GM18870 (cell line): ENCODE results near the gene STK11.

Source experiments
- ATAC-seq: cut with Tn5 transposase; IDR thresholded peaks from one replicate; pipeline ENCODE4 v1.9.1; 2021; ENCODE audit warnings: moderate library complexity; ENCODE audit not compliant: unreplicated experiment

The STK11 gene, protein sequence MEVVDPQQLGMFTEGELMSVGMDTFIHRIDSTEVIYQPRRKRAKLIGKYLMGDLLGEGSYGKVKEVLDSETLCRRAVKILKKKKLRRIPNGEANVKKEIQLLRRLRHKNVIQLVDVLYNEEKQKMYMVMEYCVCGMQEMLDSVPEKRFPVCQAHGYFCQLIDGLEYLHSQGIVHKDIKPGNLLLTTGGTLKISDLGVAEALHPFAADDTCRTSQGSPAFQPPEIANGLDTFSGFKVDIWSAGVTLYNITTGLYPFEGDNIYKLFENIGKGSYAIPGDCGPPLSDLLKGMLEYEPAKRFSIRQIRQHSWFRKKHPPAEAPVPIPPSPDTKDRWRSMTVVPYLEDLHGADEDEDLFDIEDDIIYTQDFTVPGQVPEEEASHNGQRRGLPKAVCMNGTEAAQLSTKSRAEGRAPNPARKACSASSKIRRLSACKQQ

DNA sequence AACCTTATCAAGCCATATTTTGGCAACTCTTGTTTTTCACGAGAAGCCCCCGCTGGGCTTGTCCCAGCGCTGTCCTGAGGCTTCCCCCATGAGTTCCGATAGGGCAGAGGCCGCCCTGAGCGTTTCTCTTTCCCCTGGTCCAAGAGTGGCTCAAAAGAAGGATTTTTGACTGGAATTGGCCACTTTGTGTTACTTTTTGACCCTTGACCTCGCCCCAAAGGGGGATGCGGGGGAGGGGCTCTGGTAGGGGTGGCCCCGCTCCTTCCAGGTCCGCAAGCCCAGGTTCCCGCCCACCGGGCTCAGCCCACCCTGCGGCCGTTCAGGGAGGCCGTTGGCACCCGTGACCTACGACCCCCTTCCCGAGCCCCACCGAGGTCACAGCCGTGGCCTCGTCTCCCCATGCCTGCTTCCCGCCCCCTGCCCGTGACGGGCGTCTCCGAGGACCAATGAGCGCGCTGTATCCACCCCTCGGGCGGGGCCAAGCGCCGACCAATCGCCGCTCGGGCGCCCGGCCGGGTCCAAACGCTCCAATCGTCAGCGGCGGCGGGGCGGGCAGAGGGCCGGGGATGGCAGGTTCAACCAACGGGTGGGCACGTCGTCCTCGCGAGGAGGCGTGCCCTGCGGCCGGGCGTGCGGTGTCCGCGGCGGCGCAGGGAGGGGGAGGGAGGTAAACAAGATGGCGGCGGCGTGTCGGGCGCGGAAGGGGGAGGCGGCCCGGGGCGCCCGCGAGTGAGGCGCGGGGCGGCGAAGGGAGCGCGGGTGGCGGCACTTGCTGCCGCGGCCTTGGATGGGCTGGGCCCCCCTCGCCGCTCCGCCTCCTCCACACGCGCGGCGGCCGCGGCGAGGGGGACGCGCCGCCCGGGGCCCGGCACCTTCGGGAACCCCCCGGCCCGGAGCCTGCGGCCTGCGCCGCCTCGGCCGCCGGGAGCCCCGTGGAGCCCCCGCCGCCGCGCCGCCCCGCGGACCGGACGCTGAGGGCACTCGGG is at the start of gene STK11:
STK11 (plus strand) TSS at position 665 of the 986 bp plus-strand sequence. CDS start 1,136 bp downstream, outside the sequence.
- peak; percentile 68 for ATAC-seq

DNA sequence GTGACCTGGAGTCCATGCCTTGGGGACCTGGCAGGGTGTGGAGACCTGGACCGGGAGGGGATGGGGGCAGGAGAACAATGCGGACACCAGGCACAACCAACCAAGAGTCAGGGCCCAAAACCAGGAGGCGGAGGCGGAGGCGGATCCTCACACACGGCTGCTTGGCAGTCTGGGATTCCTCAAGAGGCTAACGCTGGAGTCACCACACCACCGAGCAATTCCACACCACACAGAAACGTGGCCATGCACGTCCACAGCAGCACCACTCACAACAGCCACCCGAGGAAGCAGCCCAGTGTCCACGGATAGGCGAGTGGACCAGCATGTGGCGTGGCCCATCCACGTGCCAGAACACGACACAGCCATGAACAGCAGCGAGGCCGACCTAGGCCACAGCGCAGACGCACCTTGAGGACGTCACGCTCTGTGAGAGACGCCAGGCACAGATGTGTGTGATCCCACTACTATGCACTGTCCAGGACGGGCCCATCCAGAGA is 49.2 kb upstream of the STK11 start:
- ATAC-seq: no peak

DNA sequence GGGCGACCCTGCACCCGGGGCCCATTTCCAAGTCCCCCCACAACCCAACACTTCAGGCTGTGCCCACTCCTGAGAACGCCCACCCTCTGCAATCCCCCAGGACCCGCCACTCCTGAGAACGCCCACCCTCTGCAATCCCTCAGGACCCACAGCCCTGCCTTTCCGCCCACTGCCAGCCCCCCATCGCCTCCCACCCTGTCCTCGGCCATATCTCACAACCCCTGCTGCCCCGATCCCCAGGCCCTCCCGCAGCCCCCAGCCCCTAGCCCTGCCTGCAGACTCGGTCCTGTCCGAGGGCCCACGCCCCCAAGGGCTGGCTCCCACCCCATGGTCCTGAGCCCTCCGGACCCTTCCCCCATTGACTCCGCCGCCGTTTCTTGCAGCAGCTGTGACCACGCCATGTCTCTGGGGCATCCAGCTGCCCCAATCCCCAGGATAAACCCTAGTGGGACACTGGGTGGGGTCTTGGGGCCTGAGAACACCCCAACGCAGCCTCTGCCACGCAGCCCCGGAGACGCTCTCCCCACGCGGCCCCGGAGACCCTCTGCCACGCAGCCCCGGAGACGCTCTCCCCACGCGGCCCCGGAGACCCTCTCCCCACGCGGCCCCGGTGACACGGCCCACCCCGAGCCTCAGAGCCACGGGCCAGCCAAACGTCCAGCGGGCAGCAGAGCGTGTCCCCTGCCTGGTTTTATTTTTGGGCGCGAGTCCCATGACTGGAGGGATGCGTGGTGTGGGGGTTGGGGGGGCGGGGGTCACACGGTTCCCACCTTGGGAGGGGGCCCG is 48.6 kb upstream of the STK11 start:
- no peak for ATAC-seq

DNA sequence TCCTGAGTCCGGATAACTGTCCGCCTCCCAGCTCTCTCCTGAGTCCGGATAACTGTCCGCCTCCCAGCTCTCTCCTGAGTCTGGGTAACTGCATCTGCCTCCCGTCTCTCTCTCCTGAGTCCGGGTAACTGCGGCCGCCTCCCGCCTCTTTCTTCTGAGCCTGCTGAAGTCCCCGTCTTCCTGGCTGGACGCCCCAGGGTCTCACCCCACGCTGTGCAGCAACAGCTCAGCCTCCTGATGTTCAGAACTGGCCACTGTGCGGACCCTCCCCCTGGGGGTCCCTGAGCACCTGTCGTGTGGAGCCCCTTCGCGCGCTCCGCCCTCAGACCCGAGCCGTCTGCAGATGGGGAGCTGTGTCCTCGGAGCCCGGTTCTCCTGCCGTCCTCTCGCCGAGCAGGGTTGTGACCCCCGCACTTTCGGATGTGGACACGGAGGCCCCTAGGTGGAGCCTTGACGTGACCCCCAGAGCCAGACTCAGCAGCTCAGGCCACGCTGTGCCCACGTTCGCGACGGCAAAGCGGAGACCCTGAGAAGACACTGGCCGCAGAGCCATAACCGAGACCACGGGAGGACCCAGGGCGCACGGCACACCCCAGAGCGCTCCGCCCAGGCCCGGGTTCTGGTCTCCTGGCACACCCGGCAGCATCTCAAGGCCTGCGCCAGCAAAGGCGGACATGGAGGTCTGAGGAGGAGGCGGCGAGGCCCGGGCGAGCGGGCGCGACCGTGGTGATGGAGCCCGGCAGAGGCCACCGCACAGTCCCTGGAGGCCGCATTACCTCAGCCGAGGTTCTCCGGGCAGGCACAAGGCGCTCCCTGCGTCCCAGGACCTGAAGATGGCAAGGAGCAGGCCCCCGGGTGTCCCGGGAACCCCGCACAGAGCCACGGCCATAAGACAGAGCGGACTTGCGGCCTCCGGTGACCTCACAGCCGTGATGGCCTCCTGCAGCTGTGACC is 47.4 kb upstream of the STK11 start:
- no peak for ATAC-seq

DNA sequence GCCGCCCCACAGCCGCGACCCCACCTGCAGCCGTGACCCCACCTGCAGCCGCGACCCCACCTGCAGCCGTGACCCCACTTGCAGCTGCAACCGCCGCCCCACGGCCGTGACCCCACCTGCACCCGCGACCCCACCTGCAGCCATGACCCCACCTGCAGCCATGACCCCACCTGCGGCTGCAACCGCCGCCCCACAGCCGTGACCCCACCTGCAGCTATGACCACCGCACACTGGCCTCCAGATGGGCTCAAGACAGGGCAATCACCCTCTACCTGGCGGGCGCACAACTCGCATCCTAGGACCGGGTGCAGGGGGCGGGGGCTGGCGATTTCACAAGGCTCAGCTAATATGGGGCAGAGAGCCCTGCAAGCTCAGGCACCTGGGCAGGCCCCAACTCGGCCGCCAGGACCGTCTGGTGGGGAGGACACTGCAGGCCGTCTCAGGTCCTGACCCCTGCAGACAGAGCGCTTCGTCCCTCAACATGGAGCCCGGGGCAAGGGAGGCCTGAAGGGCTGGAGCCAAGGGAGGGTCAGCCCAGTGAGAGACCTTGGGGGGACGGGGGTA is 46.6 kb upstream of the STK11 start:
- no peak for ATAC-seq

DNA sequence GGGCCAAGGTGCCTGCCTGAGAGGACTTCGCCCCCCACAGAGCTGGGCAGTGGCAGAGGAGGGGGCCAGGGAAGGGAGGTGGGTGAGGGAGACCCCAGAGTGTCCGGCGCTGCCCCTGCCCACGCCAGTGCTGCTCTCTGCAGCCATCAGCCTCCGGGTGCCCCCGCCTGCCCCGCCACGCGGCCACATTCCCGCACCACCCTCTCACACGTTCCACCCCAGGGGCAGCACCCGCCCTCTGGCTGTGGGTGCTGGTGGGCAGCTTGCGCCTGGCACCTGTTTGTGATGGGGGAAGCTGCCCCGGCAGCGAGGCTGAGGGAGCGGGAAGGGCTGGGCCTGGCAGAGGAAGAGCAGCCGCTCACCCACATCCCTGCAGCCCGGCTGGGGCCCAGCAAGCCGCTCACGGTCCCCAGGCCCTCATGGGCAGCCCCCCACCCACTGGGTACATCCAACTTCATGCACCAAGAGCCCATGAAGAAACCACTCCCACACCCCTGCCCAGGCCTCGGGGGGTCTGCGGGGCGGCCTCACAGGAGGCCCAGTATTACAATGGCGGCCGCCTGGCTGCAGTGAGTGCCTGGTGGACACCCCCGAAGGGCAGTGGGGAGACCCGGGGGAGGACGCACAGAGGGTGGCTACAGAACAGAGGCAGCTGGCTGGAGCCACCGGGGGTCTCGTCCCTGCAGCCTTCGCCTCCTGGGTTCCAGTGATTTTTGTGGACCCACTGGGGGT is 45.5 kb upstream of the STK11 start:
- no peak for ATAC-seq

DNA sequence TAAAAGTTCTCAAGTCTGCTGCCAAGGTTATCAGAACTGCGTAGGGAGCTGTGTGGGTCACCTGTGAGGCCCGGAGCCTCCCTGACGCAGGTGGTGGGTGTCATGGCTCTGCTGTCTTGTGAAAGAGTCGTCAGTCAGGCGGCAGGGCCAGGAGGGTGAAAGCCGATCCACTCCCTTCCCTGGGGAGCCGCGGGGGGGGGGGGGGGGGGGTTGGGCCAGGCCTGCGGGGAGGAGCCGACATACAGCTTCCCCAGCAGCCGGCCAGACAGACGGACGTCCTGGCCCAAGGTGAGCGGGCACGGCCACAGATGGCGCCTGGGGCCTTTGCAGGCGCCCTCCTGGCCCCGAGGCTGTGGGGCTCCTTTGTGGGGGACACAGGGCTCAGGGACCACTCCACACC is 43.9 kb upstream of the STK11 start:
- ATAC-seq: no peak

DNA sequence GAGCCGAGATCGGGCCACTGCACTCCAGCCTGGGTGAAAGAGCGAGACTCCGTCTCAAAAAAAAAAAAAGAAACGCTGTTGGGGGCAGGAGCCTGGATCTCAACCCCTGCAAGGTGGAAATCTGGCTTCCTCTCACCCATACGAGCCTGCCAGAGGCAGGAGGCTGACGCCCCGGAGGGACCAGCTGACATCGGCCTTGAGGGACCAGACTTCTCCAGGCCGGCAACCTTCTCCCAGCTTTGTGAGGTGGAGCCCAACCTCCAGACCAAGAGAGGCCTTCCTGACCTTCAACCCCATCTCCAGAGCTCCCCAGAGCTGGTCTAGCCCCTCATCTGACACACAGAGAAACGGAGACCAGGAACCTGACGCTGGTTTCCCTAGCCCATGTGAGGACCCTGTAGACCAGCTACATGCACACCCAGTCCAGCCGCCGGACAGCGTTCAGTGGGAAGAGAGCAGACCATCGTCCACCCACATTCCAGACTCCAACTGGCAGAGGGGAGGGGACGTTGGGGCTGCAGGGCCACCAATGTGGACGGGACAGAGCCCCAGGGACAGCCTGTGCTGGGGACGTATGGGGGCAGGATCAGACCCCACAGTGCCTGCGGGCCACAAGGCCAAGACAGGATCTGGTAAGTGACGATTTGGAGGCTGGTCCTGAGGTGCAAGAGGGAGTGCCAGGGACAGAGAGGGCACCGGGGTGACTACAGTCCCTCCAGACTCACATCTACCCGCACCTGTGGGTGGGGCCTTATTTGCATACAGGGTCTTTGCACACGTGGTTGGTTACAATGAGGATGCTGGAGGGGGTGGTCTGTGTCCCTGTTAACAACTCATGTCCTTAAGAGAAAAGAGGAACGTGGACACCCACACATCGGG is 42.9 kb upstream of the STK11 start:
- no peak for ATAC-seq

DNA sequence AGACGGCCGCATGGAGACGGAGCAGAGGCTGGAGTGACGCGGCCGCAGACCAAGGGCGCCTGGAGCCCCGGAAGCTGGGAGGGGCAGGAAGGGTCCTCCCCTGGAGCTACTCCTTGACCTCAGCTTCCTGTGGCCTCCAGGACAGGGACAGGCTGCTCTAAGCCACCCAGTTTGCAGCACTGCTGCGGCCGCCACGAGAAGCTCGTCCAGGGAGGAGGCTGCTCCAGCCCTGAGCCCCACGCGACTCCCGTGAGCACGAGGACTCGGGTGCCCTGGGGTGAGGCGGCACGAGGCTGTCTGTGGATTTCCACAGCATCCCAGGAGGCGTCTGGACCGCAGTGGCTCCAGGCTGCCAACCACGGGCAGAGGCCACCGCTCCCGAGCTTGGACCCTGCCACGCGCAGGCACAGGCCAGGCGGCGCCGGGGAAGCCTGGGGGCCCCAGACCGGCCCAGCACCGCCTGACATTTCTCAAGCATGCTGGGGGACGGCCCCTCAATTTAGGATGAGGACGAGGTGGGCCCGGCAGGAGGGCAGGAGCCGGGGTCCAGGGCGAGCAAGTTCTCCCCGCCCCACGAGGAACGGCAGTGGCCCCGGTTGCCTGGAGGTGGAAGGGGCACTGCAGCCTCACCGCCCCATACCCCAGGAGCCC is 42.2 kb upstream of the STK11 start:
- no peak for ATAC-seq

DNA sequence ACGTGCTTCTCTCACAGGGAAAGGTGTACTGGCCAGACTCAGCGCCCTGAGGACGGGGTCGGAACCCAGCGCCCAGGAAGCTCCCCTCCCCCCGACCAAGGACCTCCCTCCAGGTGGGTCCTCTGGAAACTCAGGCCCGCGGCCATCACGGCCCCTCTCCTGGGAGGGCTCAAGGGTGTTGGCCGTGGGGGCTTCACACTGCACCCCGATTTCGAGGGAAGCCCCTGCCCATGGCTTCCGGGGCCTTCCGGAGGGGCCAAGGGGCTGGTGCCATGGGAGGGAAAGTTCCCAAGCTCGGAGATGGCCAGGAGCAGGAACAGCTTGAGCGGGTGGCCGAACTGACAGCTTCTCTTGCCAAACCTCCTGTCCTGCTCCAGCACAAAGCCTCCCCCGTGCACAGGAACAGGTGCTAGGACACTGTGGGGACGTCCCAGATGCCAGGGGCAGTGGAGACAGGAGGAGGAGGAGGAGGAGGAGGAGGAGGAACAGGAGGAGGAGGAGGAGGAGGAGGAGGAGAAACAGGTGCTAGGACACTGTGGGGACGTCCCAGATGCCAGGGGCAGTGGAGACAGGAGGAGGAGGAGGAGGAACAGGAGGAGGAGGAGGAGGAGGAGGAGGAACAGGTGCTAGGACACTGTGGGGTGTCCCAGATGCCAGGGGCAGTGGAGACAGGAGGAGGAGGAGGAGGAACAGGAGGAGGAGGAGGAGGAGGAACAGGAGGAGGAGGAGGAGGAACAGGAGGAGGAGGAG is 41.5 kb upstream of the STK11 start:
- no peak for ATAC-seq

DNA sequence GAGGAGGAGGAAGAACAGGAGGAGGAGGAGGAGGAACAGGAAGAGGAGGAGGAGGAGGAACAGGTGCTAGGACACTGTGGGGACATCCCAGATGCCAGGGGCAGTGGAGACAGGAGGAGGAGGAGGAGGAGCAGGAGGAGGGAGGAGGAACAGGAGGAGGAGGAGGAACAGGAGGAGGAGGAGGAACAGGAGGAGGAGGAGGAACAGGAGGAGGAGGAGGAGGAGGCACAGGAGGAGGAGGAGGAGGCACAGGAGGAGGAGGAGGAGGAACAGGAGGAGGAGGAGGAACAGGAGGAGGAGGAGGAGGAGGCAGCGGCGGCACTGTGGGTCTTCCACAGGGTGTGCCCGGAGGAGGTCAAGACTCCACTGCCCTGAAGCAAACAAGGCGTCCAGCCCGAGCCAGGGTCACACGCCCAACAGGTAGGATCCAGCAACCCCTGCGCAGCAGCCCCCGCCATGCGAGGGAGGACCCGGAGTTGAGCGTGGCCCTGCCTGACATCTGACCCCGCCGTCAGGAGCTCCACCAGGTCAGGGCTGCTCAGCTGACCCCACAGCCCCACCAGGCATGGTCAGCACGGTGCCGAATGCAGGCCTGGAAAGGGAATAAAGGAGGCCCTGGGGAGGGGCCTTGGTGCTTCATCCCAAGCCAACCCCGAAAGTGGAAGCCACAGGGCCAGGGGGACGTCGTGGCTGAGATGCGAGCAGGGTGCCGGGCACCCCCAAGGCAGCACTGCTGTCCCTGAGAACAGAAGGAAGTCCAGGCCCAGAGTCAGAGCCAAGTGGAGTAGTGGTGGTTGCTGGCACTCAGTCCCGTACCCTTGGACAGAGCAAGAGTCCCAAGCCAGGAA is 40.7 kb upstream of the STK11 start:
- no peak for ATAC-seq

DNA sequence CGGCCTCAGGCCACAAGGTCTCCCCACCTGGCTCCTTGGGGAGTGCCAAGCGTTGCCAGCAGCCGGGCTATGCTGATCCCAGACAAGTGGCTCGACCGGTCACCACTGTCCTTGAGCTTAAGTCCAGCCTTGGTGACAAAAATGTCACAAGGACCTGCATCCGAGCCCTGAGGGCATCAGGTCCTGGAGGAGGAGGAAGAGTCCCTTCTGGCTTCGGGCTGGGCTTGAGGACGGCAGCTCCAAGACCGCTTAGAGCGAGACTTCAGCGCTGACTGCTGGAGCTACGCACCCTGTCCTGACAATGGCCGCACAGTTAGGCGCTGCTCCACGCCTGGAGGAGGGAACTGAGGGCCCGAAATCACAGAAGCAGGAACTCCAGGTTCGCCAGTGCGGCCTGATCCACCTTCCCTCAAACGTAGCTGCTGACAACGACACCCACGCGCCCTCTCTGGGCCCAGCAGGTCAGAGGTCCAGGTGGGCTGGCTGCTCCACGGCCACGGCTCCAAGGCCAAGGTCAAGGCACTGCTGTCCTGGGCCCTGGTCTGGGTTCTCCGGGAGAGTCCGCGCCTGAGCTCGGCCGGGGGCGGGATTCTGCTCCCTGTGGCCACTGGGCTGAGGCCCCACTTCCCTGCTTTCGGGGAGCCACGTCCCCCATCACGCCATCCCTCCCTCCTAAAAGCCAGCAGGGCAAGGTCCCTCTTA is 38.6 kb upstream of the STK11 start:
- no peak for ATAC-seq

DNA sequence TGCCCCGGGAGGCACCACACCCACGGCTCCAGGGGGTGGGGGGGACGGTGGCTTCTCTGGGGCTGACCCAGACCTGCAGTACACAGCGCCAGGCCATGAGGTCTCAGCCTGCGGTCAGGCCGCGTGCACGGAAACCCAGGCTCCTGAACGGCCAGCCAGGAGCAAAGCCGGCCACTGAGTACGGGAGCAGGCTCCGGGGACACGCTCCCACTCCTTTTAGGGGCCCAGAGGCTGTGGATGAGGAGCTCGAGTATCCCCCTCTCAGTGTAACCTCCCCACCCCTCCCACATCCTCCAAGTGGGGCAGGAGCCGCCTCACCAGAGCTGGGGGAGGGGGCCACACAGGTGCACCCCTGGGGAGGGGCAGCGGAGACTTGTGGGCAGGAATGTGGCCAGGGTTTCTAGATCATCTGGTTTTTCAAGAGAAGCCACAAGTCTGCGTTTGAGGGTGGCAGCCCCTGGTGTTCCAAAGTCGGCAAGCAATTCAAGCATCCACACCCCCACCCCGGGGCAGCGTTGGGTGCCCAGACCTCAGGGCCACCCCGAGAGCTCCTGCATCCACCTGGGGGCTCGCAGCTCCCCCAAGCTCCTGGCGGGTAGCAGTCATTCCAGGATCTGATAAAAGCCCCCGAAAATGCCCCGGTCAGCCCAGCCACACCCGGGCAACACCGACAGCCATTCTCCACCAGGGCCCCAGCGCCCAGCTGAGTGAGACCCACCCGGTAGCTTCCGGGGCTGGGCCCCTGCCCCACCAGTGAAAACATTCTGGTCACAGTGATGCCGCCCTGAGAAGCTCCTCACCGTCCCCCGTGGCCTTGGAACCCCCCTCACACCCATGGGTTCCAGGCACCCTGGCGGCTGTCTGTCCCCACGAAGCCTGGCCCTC is 37.6 kb upstream of the STK11 start:
- ATAC-seq: no peak
